Measurements from ENCODE around the gene TFEC.

Gene TFEC

GRCh38 chr7:116045532-116045931 is 15.0 kb upstream of the TFEC start:
- H3K4me3 ChIP-seq (ENCODE audit: low read depth, low read length) = no peak overlapping the region
- DNase-seq (ENCODE audit: low read depth) = no peak
- TF ChIP-seq CTCF (IDR thresholded peaks at IDR 0.05; ENCODE audit: low read depth, low read length, missing control alignments) = no peak
- in situ Hi-C loops (cut with HindIII; ENCODE audit: low sequenced_read_pairs) = no loop called here

GRCh38 chr7:116041615-116042014 is 11.1 kb upstream of the TFEC start:
- no peak for TF ChIP-seq CTCF (IDR thresholded peaks at IDR 0.05; ENCODE audit: low read depth, low read length, missing control alignments)
- DNase-seq (ENCODE audit: low read depth) = no peak
- H3K4me3 ChIP-seq (ENCODE audit: low read depth, low read length) = no peak overlapping the region
- in situ Hi-C loops (cut with HindIII; ENCODE audit: low sequenced_read_pairs) = no loop called here

GRCh38 chr7:116037401-116037800 is 6.8 kb upstream of the TFEC start:
- TF ChIP-seq CTCF (IDR thresholded peaks at IDR 0.05; ENCODE audit: low read depth, low read length, missing control alignments) = no peak

GRCh38 chr7:116034411-116034810 is 3.8 kb upstream of the TFEC start:
- in situ Hi-C loops (cut with HindIII; ENCODE audit: low sequenced_read_pairs) = no loop called here
- no peak for DNase-seq (ENCODE audit: low read depth)
- no peak for TF ChIP-seq CTCF (IDR thresholded peaks at IDR 0.05; ENCODE audit: low read depth, low read length, missing control alignments)
- no peak overlapping the region for H3K4me3 ChIP-seq (ENCODE audit: low read depth, low read length)

More at GRCh38 chr7:116037401-116037800, 6.8 kb upstream of the TFEC start:
- in situ Hi-C loops (cut with HindIII; ENCODE audit: low sequenced_read_pairs) = no loop called here
- no peak overlapping the region for H3K4me3 ChIP-seq (ENCODE audit: low read depth, low read length)
- no peak for DNase-seq (ENCODE audit: low read depth)

GRCh38 chr7:116032886-116033285 is 2.3 kb upstream of the TFEC start:
- no peak for TF ChIP-seq CTCF (IDR thresholded peaks at IDR 0.05; ENCODE audit: low read depth, low read length, missing control alignments)
- no peak overlapping the region for H3K4me3 ChIP-seq (ENCODE audit: low read depth, low read length)
- DNase-seq (ENCODE audit: low read depth) = no peak
- in situ Hi-C loops (cut with HindIII; ENCODE audit: low sequenced_read_pairs) = no loop called here

- no peak for TF ChIP-seq CTCF (IDR thresholded peaks at IDR 0.05; ENCODE audit: low read depth, low read length, missing control alignments)
- in situ Hi-C loops (cut with HindIII; ENCODE audit: low sequenced_read_pairs) = no loop called here
- no peak for DNase-seq (ENCODE audit: low read depth)
- H3K4me3 ChIP-seq (ENCODE audit: low read depth, low read length) = no peak overlapping the region
Measured at GRCh38 chr7:116028787-116029186, 1.8 kb downstream of the TFEC start.

- DNase-seq (ENCODE audit: low read depth) = no peak
- no peak overlapping the region for H3K4me3 ChIP-seq (ENCODE audit: low read depth, low read length)
- in situ Hi-C loops (cut with HindIII; ENCODE audit: low sequenced_read_pairs) = no loop called here
- TF ChIP-seq CTCF (IDR thresholded peaks at IDR 0.05; ENCODE audit: low read depth, low read length, missing control alignments) = no peak
Measured at GRCh38 chr7:116027786-116028185, 2.8 kb downstream of the TFEC start.

All from astrocyte of the cerebellum (primary cell).